HepG2 (cell line): Measurements from ENCODE around the gene DUSP16. TPM values are rescaled to one million over a fixed set of nuclear protein-coding genes. Genes with fewer than 3 reads are reported as not detected.

ENCODE experiments used
- ATAC-seq: fragments of 200-7000 bp; cut with Tn5 transposase; 3 replicates; pipeline ENCODE4 v1.9.1; 2020; ENCODE audit warnings: mild to moderate bottlenecking, moderate library complexity
- BruUV-seq: library from RNA; stranded (reverse); fragments of 400-500 nt; replicated peaks from 2 replicates; lab custom pipeline; 2021; lab: Mats Ljungman, UMichigan
- CTCF ChIA-PET: fragments of 300-600 bp; formaldehyde crosslinking; extraction: SDS; loops from one replicate; lab custom pipeline; 2021; ENCODE audit warnings: low total read pairs, inconsistent platforms, low intra/inter-chr PET ratio; lab: Yijun Ruan, JAX
- POLR2A ChIA-PET: fragments of 350-600 bp; sonication (Branson Sonifier 250); formaldehyde crosslinking; loops from one replicate; lab custom pipeline; 2020; ENCODE audit warnings: antibody characterized with exemption, inconsistent platforms; lab: Yijun Ruan, JAX
- DNase-seq: peaks from one replicate; pipeline ENCODE4 v3.0.0-alpha.2; 2015; ENCODE audit warnings: low spot score
- FAIRE-seq: peaks from 3 replicates; lab custom pipeline; 2011; peaks lifted over from hg19 to GRCh38; lab: Jason Lieb, UNC
- H2AFZ ChIP-seq: one replicate; pipeline ENCODE4 v1.6.1; 2011; ENCODE audit warnings: low read length, inconsistent platforms
- H3K27ac ChIP-seq: fragments of 300-600 bp; 3 replicates; pipeline ENCODE4 v1.8.0; 2011; ENCODE audit warnings: mixed run types, mild to moderate bottlenecking, mixed read lengths, low read length, inconsistent platforms; ENCODE audit not compliant: insufficient read depth; ENCODE audit errors: extremely low read length
- H3K27me3 ChIP-seq, 2 experiments: fragments of 200-600 bp in 1 of 2; 2 replicates in 1 of 2; 3 replicates in 1 of 2; pipeline versions ENCODE4 v1.6.0 to v1.8.0; 2011; ENCODE audit warnings: low read length in 2 of 2, mild to moderate bottlenecking in 2 of 2, moderate library complexity in 2 of 2, inconsistent platforms in 1 of 2; ENCODE audit not compliant: insufficient read depth in 2 of 2, control insufficient read depth in 1 of 2
- H3K36me3 ChIP-seq, 2 experiments: fragments of 200-600 bp in 1 of 2; replicated peaks in 1 of 2; 2 replicates in 1 of 2; 3 replicates in 1 of 2; pipeline versions ENCODE4 v1.5.1 to v1.8.0; 2011; ENCODE audit warnings: low read length in 2 of 2, inconsistent platforms in 1 of 2; ENCODE audit not compliant: insufficient read depth in 2 of 2, control insufficient read depth in 1 of 2
- H3K4me1 ChIP-seq: 2 replicates; pipeline ENCODE4 v1.5.1; 2012; ENCODE audit warnings: low read length, inconsistent platforms; ENCODE audit not compliant: insufficient read depth
- H3K4me2 ChIP-seq: 2 replicates; pipeline ENCODE4 v1.6.0; 2011; ENCODE audit warnings: low read depth, low read length, inconsistent platforms
- H3K4me3 ChIP-seq, 3 experiments: fragments of 200-600 bp in 1 of 3; sonication (generic), shearing (Covaris generic) in 1 of 3; replicated peaks in 1 of 3; 2 replicates each; pipeline ENCODE4 v1.5.1; 2011 to 2016; ENCODE audit warnings: low read length in 3 of 3, inconsistent platforms in 2 of 3, low read depth in 2 of 3, mild to moderate bottlenecking in 2 of 3, control low read depth in 1 of 3, mixed read lengths in 1 of 3; ENCODE audit not compliant: insufficient read depth in 1 of 3
- H3K79me2 ChIP-seq: one replicate; pipeline ENCODE4 v1.6.1; 2011; ENCODE audit warnings: low read length, inconsistent platforms; ENCODE audit not compliant: insufficient read depth
- H3K9ac ChIP-seq: 2 replicates; pipeline ENCODE4 v1.6.0; 2011; ENCODE audit warnings: mild to moderate bottlenecking, low read depth, low read length, inconsistent platforms; ENCODE audit not compliant: insufficient read depth
- H3K9me3 ChIP-seq: 2 replicates; pipeline ENCODE4 v1.5.1; 2012; ENCODE audit warnings: mild to moderate bottlenecking, low read length
- H4K20me1 ChIP-seq: 2 replicates; pipeline ENCODE4 v1.6.0; 2011; ENCODE audit warnings: inconsistent platforms, mild to moderate bottlenecking, low read length, moderate library complexity; ENCODE audit not compliant: insufficient read depth
- ELF1 ChIP-seq: sonication (generic); formaldehyde crosslinking; IDR thresholded peaks from 2 replicates; pipeline ENCODE4 v1.4.0; 2020; ENCODE audit warnings: missing genetic modification reagents
- IKZF4 ChIP-seq: sonication (generic); formaldehyde crosslinking; IDR thresholded peaks from 2 replicates; pipeline ENCODE4 v1.5.1; 2020; ENCODE audit warnings: borderline replicate concordance, mild to moderate bottlenecking, low read depth, missing genetic modification reagents; ENCODE audit errors: not compliant biosample characterization
- IRX3 ChIP-seq: sonication (generic); formaldehyde crosslinking; IDR thresholded peaks from 2 replicates; pipeline ENCODE4 v1.8.1; 2023; ENCODE audit warnings: mild to moderate bottlenecking, low read depth, missing genetic modification reagents, borderline replicate concordance
- KMT2A ChIP-seq: sonication (generic); formaldehyde crosslinking; IDR thresholded peaks from 2 replicates; pipeline ENCODE4 v1.4.0; 2020; ENCODE audit warnings: missing genetic modification reagents
- NCOA2 ChIP-seq: sonication (generic); formaldehyde crosslinking; IDR thresholded peaks from 2 replicates; pipeline ENCODE4 v1.8.0; 2022; ENCODE audit warnings: inconsistent platforms
- NFE2L2 ChIP-seq: fragments of 150-350 bp; IDR thresholded peaks from 2 replicates; pipeline ENCODE4 v1.6.1; 2014; ENCODE audit warnings: low read length
- PCBP2 ChIP-seq: fragments of 200-400 bp; formaldehyde crosslinking; optimal IDR thresholded peaks from 2 replicates; pipeline ENCODE3; 2018; ENCODE audit warnings: low read length, low read depth; ENCODE audit not compliant: poor library complexity, severe bottlenecking
- RCOR2 ChIP-seq: IDR thresholded peaks from 2 replicates; pipeline ENCODE4 v1.6.1; 2016; ENCODE audit warnings: missing biosample characterization, missing genetic modification reagents
- TCF12 ChIP-seq, 2 experiments: fragments of 450-650 bp in 1 of 2; sonication (generic) in 1 of 2; formaldehyde crosslinking in 1 of 2; IDR thresholded peaks; 2 replicates each; pipeline versions ENCODE4 v1.6.1 to v1.8.0; 2017 to 2022; ENCODE audit warnings: antibody characterized with exemption in 1 of 2, mild to moderate bottlenecking in 1 of 2, missing genetic modification reagents in 1 of 2, moderate library complexity in 1 of 2
- ZNF17 ChIP-seq: sonication (generic); formaldehyde crosslinking; IDR thresholded peaks from 2 replicates; pipeline ENCODE4 v1.5.0; 2020; ENCODE audit warnings: mild to moderate bottlenecking, missing genetic modification reagents
- ZNF619 ChIP-seq: sonication (generic); formaldehyde crosslinking; IDR thresholded peaks from 2 replicates; pipeline ENCODE4 v1.4.0; 2020; ENCODE audit warnings: mild to moderate bottlenecking, missing genetic modification reagents
- ZSCAN29 ChIP-seq: sonication (generic); formaldehyde crosslinking; conservative IDR thresholded peaks from 2 replicates; pipeline ENCODE4 v1.4.0; 2020; ENCODE audit warnings: mild to moderate bottlenecking, missing genetic modification reagents
- WGBS: methylation state at CpG from one replicate; pipeline ENCODE4 v1.1.6; 2017; ENCODE audit warnings: low lambda C conversion rate; 5-methylcytosine and 5-hydroxymethylcytosine counted together
- in situ Hi-C: cut with HindIII; loops from 2 replicates; pipeline ENCODE4 v1.10.0; 2017; ENCODE audit warnings: low pct_unique_long_range_greater_than_20kb; ENCODE audit not compliant: extremely low pct_ligation_motif_present
- intact Hi-C: fragments of 100-400 bp; cut with micrococcal nuclease; formaldehyde crosslinking; loops from one replicate; pipeline ENCODE4 v1.10.0; 2022; ENCODE audit not compliant: unreplicated experiment
- polyA plus RNA-seq, 8 experiments: library from polyadenylated mRNA; depleted of rRNA in 3 of 8; stranded (reverse) in 7 of 8; unstranded in 1 of 8; fragments of >200 nt; fragmentation: Illumina TruSeq in 4 of 8; extraction: Trizol in 4 of 8; gene quantifications; 2 replicates each; pipeline versions ENCODE4 v1.2.1 to v1.2.3, GENCODE V29; 2011 to 2016; ENCODE audit warnings: low read depth in 4 of 8, missing spikeins in 1 of 8, mixed read lengths in 1 of 8; ENCODE audit not compliant: insufficient read depth in 1 of 8
- total RNA-seq, 5 experiments: library from RNA; depleted of rRNA; stranded (reverse); fragments of >200 nt; fragmentation: Illumina TruSeq; extraction: Trizol; gene quantifications; 2 replicates each; pipeline ENCODE4 v1.2.3, GENCODE V29; 2016; ENCODE audit warnings: low read depth in 1 of 5
- TF ChIP-seq, protein P1 (sequence below): IDR thresholded peaks from 2 replicates; pipeline ENCODE4 v1.6.1; 2016; ENCODE audit warnings: missing compliant biosample characterization, missing genetic modification reagents, borderline replicate concordance
- TF ChIP-seq, protein P2 (sequence below): sonication (generic); formaldehyde crosslinking; IDR thresholded peaks from 2 replicates; pipeline ENCODE4 v1.4.0; 2020; ENCODE audit warnings: missing genetic modification reagents, mild to moderate bottlenecking, borderline replicate concordance
- TF ChIP-seq, protein P3 (sequence below): sonication (generic); formaldehyde crosslinking; IDR thresholded peaks from 2 replicates; pipeline ENCODE4 v1.4.0; 2020; ENCODE audit warnings: missing genetic modification reagents

DUSP16 gene
- total and polyA plus RNA-seq, 2 of the 13 experiments (the other 11 are each of a cell fraction or from before 2014, with no cell fraction given): 45.7 to 46.6 TPM

DNA sequence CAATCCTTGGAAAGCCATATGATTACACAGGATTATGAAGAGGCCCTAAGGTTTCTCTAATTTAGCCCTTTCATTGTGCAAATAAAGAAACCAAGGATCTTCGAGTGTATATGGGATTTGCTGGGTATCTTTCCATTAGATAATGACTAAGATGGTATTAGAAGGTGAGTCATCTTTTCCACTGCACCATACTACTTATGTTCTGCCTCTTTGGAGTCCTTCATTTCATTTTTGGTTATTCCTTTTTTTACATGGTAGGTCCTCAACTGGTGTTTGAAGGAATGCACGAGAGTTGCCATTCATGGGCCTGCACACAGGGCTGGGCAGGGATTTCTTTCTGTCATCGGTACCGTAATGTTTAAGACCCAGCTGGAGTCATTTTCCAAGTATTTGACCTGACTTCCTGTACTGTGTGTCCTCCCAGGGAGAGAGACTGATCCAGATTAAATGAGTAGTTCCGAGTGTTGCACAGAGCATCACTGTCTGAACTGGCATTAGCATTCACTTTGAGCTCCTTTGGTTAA lies 120.1 kb downstream of the DUSP16 start:
- in situ Hi-C loops (no loop called here), intact Hi-C loops (no loop called here)
- Histone ChIP-seq H3K4me1 (peaks cover 64% of the 10 kb centered on the region), H3K27me3 (no peaks in the 10 kb centered on the region), H3K4me3 (no peak overlapping the region), H3K36me3 (no peaks in the 10 kb centered on the region), H2AFZ (no peak overlapping the region), H4K20me1 (no peaks in the 10 kb centered on the region), H3K9ac (no peak overlapping the region), H3K4me2 (no peak overlapping the region), H3K9me3 (no peaks in the 10 kb centered on the region), H3K79me2 (no peaks in the 10 kb centered on the region), H3K27ac (no peak overlapping the region)
- ChIA-PET POLR2A (interaction anchor here (0.5 to 1.5 kb wide), 2 partner anchors 39 to 43 kb away, joined by 3 to 8 read pairs; no protein-coding TSS in a partner anchor), CTCF (no interaction called here)
- WGBS: 87% methylated on average over 4 of the region's 5 CpGs
- FAIRE-seq (no peak), DNase-seq (no peak), ATAC-seq (no peak)
- BruUV-seq: no TSS peak
- TF ChIP-seq, protein P1, sequence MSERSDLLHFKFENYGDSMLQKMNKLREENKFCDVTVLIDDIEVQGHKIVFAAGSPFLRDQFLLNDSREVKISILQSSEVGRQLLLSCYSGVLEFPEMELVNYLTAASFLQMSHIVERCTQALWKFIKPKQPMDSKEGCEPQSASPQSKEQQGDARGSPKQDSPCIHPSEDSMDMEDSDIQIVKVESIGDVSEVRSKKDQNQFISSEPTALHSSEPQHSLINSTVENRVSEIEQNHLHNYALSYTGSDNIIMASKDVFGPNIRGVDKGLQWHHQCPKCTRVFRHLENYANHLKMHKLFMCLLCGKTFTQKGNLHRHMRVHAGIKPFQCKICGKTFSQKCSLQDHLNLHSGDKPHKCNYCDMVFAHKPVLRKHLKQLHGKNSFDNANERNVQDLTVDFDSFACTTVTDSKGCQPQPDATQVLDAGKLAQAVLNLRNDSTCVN: no peak
- TF ChIP-seq ZNF619 (no peak), IKZF4 (no peak), ZNF17 (no peak), ZSCAN29 (CRISPR knock-in tag) (no peak), IRX3 (CRISPR knock-in tag) (no peak), ELF1 (CRISPR knock-in tag) (no peak), PCBP2 (no peak), NFE2L2 (no peak), TCF12 (IDR thresholded peaks at IDR 0.05) (no peak), TCF12 (CRISPR knock-in tag; IDR thresholded peaks at IDR 0.05) (no peak), NCOA2 (CRISPR knock-in tag) (no peak), KMT2A (CRISPR knock-in tag) (no peak), RCOR2 (CRISPR knock-in tag) (no peak)
- TF ChIP-seq, protein P2, sequence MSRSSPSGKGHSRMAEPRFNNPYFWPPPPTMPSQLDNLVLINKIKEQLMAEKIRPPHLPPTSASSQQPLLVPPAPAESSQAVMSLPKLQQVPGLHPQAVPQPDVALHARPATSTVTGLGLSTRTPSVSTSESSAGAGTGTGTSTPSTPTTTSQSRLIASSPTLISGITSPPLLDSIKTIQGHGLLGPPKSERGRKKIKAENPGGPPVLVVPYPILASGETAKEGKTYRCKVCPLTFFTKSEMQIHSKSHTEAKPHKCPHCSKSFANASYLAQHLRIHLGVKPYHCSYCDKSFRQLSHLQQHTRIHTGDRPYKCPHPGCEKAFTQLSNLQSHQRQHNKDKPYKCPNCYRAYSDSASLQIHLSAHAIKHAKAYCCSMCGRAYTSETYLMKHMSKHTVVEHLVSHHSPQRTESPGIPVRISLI (CRISPR knock-in tag): no peak
- TF ChIP-seq, protein P3, sequence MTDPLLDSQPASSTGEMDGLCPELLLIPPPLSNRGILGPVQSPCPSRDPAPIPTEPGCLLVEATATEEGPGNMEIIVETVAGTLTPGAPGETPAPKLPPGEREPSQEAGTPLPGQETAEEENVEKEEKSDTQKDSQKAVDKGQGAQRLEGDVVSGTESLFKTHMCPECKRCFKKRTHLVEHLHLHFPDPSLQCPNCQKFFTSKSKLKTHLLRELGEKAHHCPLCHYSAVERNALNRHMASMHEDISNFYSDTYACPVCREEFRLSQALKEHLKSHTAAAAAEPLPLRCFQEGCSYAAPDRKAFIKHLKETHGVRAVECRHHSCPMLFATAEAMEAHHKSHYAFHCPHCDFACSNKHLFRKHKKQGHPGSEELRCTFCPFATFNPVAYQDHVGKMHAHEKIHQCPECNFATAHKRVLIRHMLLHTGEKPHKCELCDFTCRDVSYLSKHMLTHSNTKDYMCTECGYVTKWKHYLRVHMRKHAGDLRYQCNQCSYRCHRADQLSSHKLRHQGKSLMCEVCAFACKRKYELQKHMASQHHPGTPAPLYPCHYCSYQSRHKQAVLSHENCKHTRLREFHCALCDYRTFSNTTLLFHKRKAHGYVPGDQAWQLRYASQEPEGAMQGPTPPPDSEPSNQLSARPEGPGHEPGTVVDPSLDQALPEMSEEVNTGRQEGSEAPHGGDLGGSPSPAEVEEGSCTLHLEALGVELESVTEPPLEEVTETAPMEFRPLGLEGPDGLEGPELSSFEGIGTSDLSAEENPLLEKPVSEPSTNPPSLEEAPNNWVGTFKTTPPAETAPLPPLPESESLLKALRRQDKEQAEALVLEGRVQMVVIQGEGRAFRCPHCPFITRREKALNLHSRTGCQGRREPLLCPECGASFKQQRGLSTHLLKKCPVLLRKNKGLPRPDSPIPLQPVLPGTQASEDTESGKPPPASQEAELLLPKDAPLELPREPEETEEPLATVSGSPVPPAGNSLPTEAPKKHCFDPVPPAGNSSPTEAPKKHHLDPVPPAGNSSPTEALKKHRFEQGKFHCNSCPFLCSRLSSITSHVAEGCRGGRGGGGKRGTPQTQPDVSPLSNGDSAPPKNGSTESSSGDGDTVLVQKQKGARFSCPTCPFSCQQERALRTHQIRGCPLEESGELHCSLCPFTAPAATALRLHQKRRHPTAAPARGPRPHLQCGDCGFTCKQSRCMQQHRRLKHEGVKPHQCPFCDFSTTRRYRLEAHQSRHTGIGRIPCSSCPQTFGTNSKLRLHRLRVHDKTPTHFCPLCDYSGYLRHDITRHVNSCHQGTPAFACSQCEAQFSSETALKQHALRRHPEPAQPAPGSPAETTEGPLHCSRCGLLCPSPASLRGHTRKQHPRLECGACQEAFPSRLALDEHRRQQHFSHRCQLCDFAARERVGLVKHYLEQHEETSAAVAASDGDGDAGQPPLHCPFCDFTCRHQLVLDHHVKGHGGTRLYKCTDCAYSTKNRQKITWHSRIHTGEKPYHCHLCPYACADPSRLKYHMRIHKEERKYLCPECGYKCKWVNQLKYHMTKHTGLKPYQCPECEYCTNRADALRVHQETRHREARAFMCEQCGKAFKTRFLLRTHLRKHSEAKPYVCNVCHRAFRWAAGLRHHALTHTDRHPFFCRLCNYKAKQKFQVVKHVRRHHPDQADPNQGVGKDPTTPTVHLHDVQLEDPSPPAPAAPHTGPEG (CRISPR knock-in tag): no peak
